SU-DHL-6 (cell line): ENCODE results near the gene CPE.
"Not testable (repeated sequence)": the region's sequence is repeated elsewhere in the genome, so short reads cannot be mapped to it uniquely, and the experiment has no call there.

ENCODE experiments used
- H2AFZ ChIP-seq: fragments of 200-600 bp; sonication (generic); 2 replicates; pipeline ENCODE4 v1.6.1; 2014; ENCODE audit warnings: low read depth, mild to moderate bottlenecking, moderate library complexity, mixed read lengths, antibody characterized with exemption, low read length; ENCODE audit not compliant: severe bottlenecking
- H3F3A ChIP-seq: fragments of 200-600 bp; shearing (Covaris generic); 2 replicates; pipeline ENCODE4 v1.6.0; 2016; ENCODE audit warnings: antibody characterized with exemption, mild to moderate bottlenecking; ENCODE audit not compliant: insufficient read depth
- H3K27ac ChIP-seq: fragments of 200-600 bp; sonication (generic); 2 replicates; pipeline ENCODE4 v1.5.1; 2016; ENCODE audit warnings: low read depth, mild to moderate bottlenecking, low read length, moderate library complexity, mixed read lengths
- H3K27me3 ChIP-seq: fragments of 200-600 bp; sonication (generic), shearing (Covaris generic); 2 replicates; pipeline ENCODE4 v1.6.0; 2014; ENCODE audit warnings: mild to moderate bottlenecking, low read length
- H3K36me3 ChIP-seq: fragments of 200-600 bp; sonication (generic); 2 replicates; pipeline ENCODE4 v1.6.1; 2014; ENCODE audit warnings: mild to moderate bottlenecking, low read length, mixed read lengths
- H3K4me2 ChIP-seq: fragments of 300-600, 200-600 bp; shearing (Covaris generic), sonication (generic); 2 replicates; pipeline ENCODE4 v1.6.0; 2014; ENCODE audit warnings: low read length, low read depth, mild to moderate bottlenecking; ENCODE audit not compliant: poor library complexity, severe bottlenecking
- H3K4me3 ChIP-seq: fragments of 200-600 bp; sonication (generic); 2 replicates; pipeline ENCODE4 v1.5.1; 2014; ENCODE audit warnings: antibody characterized with exemption, low read length, mild to moderate bottlenecking, mixed read lengths; ENCODE audit not compliant: insufficient read depth, poor library complexity, severe bottlenecking
- H3K79me2 ChIP-seq: fragments of 200-600 bp; sonication (generic); 2 replicates; pipeline ENCODE4 v1.6.1; 2014; ENCODE audit warnings: mild to moderate bottlenecking, low read length, moderate library complexity; ENCODE audit not compliant: insufficient read depth
- H3K9ac ChIP-seq: fragments of 200-600 bp; sonication (generic); 2 replicates; pipeline ENCODE4 v1.7.0; 2014; ENCODE audit warnings: mild to moderate bottlenecking, low read length
- H3K9me2 ChIP-seq: fragments of 200-600 bp; sonication (generic); replicated peaks from 2 replicates; pipeline ENCODE4 v1.6.1; 2014; ENCODE audit warnings: low read length; ENCODE audit not compliant: insufficient read depth
- H3K9me3 ChIP-seq: fragments of 200-600 bp; sonication (generic); 2 replicates; pipeline ENCODE4 v1.6.1; 2014; ENCODE audit warnings: low read length, mixed read lengths; ENCODE audit not compliant: insufficient read depth
- H4K20me1 ChIP-seq: fragments of 200-600 bp; sonication (generic); 2 replicates; pipeline ENCODE4 v1.6.1; 2014; ENCODE audit warnings: low read depth, mild to moderate bottlenecking, antibody characterized with exemption, low read length, moderate library complexity, mixed read lengths
- CTCF ChIP-seq: fragments of 200-600 bp; sonication (generic); IDR thresholded peaks from one replicate; pipeline ENCODE4 v1.5.1; 2017; ENCODE audit warnings: antibody characterized with exemption, mild to moderate bottlenecking, low read length, moderate library complexity; ENCODE audit not compliant: insufficient read depth, poor library complexity, severe bottlenecking
- EZH2phosphoT487 ChIP-seq: fragments of 200-600 bp; sonication (generic), shearing (Covaris generic); conservative IDR thresholded peaks from 2 replicates; pipeline ENCODE4 v1.6.1; 2018; ENCODE audit warnings: mild to moderate bottlenecking, antibody characterized with exemption, low read length, moderate library complexity, mixed read lengths

Gene CPE

GRCh38 chr4:165335163-165335703 is 43.6 kb upstream of the CPE start:
- Histone ChIP-seq H3K4me3 (no peak overlapping the region), H3K79me2 (peaks cover 71% of the 10 kb centered on the region), H3F3A (peaks cover 28% of the 10 kb centered on the region; the same call in 1 of the 2 replicates), H4K20me1 (peaks cover 93% of the 10 kb centered on the region), H3K27me3 (no peaks in the 10 kb centered on the region), H3K9me3 (no peaks in the 10 kb centered on the region), H2AFZ (no peak overlapping the region), H3K27ac (no peak overlapping the region), H3K9me2 (no peaks in the 10 kb centered on the region), H3K36me3 (peaks cover 87% of the 10 kb centered on the region), H3K9ac (no peak overlapping the region), H3K4me2 (no peak overlapping the region)
- TF ChIP-seq EZH2phosphoT487, result no peak

- Histone ChIP-seq H3K9me2 (no peaks in the 10 kb centered on the region), H3K79me2 (peaks cover 56% of the 10 kb centered on the region), H3K4me3 (no peak overlapping the region), H3F3A (peaks cover 42% of the 10 kb centered on the region; the same call in 1 of the 2 replicates), H3K9ac (no peak overlapping the region), H3K27ac (no peak overlapping the region), H3K27me3 (no peaks in the 10 kb centered on the region), H3K4me2 (no peak overlapping the region), H4K20me1 (peaks cover 93% of the 10 kb centered on the region), H3K9me3 (no peaks in the 10 kb centered on the region), H3K36me3 (peaks cover 94% of the 10 kb centered on the region), H2AFZ (no peak overlapping the region)
- TF ChIP-seq EZH2phosphoT487, result no peak
- no peak for TF ChIP-seq CTCF
Measured at GRCh38 chr4:165336743-165337142, 42.1 kb upstream of the CPE start.

- H3K27me3 ChIP-seq, H3K79me2 ChIP-seq, H3K9ac ChIP-seq, H3K4me3 ChIP-seq, H2AFZ ChIP-seq, H3K9me3 ChIP-seq, H3K27ac ChIP-seq, H3K9me2 ChIP-seq, H3K4me2 ChIP-seq: not testable (repeated sequence)
- H3F3A ChIP-seq, result peaks cover 42% of the 10 kb centered on the region; the same call in 1 of the 2 replicates
- H4K20me1 ChIP-seq, result peaks cover 39% of the 10 kb centered on the region
- H3K36me3 ChIP-seq, result peaks cover 53% of the 10 kb centered on the region
Measured at GRCh38 chr4:165342340-165342739, 36.5 kb upstream of the CPE start.

GRCh38 chr4:165343353-165344191 is 35.2 kb upstream of the CPE start:
- Histone ChIP-seq H3K79me2 (0 out of 2 replicates have a peak, but pooled peaks cover under 1% of the 10 kb centered on the region), H3K27me3 (no peaks in the 10 kb centered on the region), H3K4me2 (no peak overlapping the region), H3K9ac (no peak overlapping the region), H2AFZ (no peak overlapping the region), H3K4me3 (no peak overlapping the region), H3K9me2 (no peaks in the 10 kb centered on the region), H3K9me3 (no peaks in the 10 kb centered on the region), H3K36me3 (peaks cover 42% of the 10 kb centered on the region), H3K27ac (no peak overlapping the region), H3F3A (peaks cover 38% of the 10 kb centered on the region; the same call in 1 of the 2 replicates), H4K20me1 (peaks cover 30% of the 10 kb centered on the region)
- TF ChIP-seq CTCF (no peak), EZH2phosphoT487 (no peak)
